ENCODE measurements around the gene OLFML2B. TPM values are rescaled to one million over a fixed set of nuclear protein-coding genes. Genes with fewer than 3 reads are reported as not detected.

Gene OLFML2B
- total RNA-seq, 1 donor from 2014 or later = 25.3 TPM

- no peak for DNase-seq
Measured at GRCh38 chr1:161945306-161946060, 78.2 kb downstream of the OLFML2B start.

- no peak for DNase-seq
Measured at GRCh38 chr1:161944381-161944780, 79.3 kb downstream of the OLFML2B start.

GRCh38 chr1:161943737-161944136 is 79.9 kb downstream of the OLFML2B start:
- DNase-seq = no peak

- DNase-seq = no peak
Measured at GRCh38 chr1:161941726-161942436, 81.8 kb downstream of the OLFML2B start.

- no peak for DNase-seq
Measured at GRCh38 chr1:161940866-161941591, 82.6 kb downstream of the OLFML2B start.

GRCh38 chr1:161936786-161937185 is 86.9 kb downstream of the OLFML2B start:
- no peak for DNase-seq

GRCh38 chr1:161935264-161935663 is 88.4 kb downstream of the OLFML2B start:
- DNase-seq = no peak

GRCh38 chr1:161933592-161934588 is 89.8 kb downstream of the OLFML2B start:
- no peak for DNase-seq

Other genes with a start within 250 kb of the OLFML2B start
- gene NOS1AP, start 45.8 kb upstream of the OLFML2B start, total RNA-seq = 2.1 TPM

Data from skin of body (tissue), 2 donors.